SJSA1 (cell line): ENCODE data around the gene CSNK2A1. TPM values are rescaled to one million over a fixed set of nuclear protein-coding genes. Genes with fewer than 3 reads are reported as not detected.
"Not testable (repeated sequence)": the region's sequence is repeated elsewhere in the genome, so short reads cannot be mapped to it uniquely, and the experiment has no call there.

Experiments
- DNase-seq, 2 experiments: peaks; one replicate each; pipeline ENCODE4 v3.0.0-alpha.2; 2015 to 2020; ENCODE audit warnings: low spot score in 2 of 2, low read depth in 1 of 2
- H3K27ac ChIP-seq: fragments of 250-450 bp; sonication (Bioruptor Pico); 2 replicates; pipeline ENCODE4 v1.5.1; 2020; ENCODE audit warnings: mild to moderate bottlenecking, moderate library complexity
- H3K27me3 ChIP-seq: fragments of 250-450 bp; sonication (Bioruptor Pico); replicated peaks from 2 replicates; pipeline ENCODE4 v1.5.1; 2020; ENCODE audit warnings: mild to moderate bottlenecking, moderate library complexity
- H3K36me3 ChIP-seq: fragments of 250-450 bp; sonication (Bioruptor Pico); 2 replicates; pipeline ENCODE4 v1.5.1; 2020; ENCODE audit warnings: mild to moderate bottlenecking
- H3K4me1 ChIP-seq: fragments of 250-450 bp; sonication (Bioruptor Pico); replicated peaks from 2 replicates; pipeline ENCODE4 v1.6.1; 2021; ENCODE audit warnings: mild to moderate bottlenecking
- H3K4me3 ChIP-seq: fragments of 250-450 bp; sonication (Bioruptor Pico); 2 replicates; pipeline ENCODE4 v1.5.1; 2020; ENCODE audit warnings: mild to moderate bottlenecking
- H3K9me3 ChIP-seq: fragments of 250-450 bp; sonication (Bioruptor Pico); replicated peaks from 2 replicates; pipeline ENCODE4 v1.5.1; 2020; ENCODE audit warnings: mild to moderate bottlenecking
- total RNA-seq: library from RNA; depleted of rRNA; stranded (reverse); fragments of >200 nt; shearing (Covaris generic); gene quantifications from 2 replicates; pipeline ENCODE4 v1.2.3, GENCODE V29; 2014; rRNA removed

The CSNK2A1 gene
- total RNA-seq, result 135 and 158 TPM in 2 replicates

DNA sequence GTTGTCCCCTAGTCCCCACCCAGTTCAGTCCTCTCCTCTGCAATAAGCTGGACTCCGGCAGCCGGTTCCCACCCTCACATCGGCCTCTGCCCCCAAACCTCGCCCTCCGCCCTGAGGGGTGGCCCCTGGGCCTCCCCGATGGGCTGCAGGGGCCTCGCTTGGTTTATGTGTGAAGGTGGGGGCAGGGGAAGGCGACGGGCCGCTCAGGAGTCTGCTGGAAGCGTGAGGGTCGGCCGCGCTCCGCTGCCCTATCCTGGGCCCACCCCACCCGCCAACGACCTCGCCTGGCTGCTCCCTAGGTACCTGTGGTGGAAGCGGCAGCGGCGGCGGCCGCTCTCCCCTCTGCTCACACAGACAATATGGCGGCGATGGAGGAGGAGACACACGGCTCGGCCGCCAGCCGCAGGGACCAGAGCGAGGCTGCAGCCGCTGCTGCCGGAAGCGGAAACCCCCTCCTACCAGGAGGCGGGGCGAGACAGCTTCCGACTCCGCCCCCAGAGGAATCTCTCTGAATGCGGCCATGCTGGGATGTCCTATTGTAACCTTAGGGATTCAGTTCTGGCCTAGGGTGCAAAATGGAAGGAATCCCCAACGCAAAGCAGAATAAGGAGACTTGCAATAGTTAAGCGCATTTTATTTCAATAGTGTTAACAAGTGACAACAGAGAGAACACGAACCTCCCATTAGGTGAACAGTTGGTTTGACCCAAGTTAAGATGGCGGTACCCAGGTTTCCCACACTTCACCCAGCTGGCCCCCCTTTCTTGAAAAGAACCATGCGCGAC, at the start of gene CSNK2A1:
Gene CSNK2A1 (minus strand): TSS at position 422 of the 784 bp plus-strand sequence. CDS start 35,239 bp downstream, outside the sequence.
- Histone ChIP-seq H3K9me3 (peaks cover 4% of the 10 kb centered on the region), H3K27ac (peak within 1 kb of the TSS; percentile 92), H3K4me3 (peak within 1 kb of the TSS; percentile 91), H3K27me3 (peaks cover 7% of the 10 kb centered on the region; the same call in 1 of the 2 replicates), H3K4me1 (peaks cover 24% of the 10 kb centered on the region), H3K36me3 (peaks cover 36% of the 10 kb centered on the region)
- DNase-seq, result peak; percentile 94 to 99

DNA sequence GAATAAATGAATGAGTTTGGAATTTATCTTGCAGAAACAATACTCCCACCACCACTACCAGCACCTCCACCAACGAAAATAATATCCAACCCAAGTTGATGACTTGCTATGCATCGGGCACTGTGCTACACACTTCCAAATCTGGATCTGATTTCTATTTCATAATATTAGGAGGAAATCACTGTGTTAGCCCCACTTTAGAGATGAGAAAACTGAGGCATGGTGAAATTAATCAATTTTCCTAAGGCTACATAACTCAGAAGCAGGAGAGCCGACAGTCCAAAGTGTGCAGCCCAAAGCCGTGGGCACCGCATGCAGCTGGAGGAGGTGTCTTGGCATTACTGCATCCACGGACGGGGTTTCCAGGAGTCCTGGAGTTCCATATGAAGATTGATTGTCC, 48.9 kb upstream of the CSNK2A1 start:
- 0 out of 2 replicates have a peak, but pooled peaks cover 3% of the 10 kb centered on the region for H3K27me3 ChIP-seq
- no peak overlapping the region for H3K4me3 ChIP-seq
- no peak overlapping the region for H3K27ac ChIP-seq
- no peaks in the 10 kb centered on the region for H3K4me1 ChIP-seq
- H3K36me3 ChIP-seq, result no peaks in the 10 kb centered on the region
- no peaks in the 10 kb centered on the region for H3K9me3 ChIP-seq
- no peak for DNase-seq

DNA sequence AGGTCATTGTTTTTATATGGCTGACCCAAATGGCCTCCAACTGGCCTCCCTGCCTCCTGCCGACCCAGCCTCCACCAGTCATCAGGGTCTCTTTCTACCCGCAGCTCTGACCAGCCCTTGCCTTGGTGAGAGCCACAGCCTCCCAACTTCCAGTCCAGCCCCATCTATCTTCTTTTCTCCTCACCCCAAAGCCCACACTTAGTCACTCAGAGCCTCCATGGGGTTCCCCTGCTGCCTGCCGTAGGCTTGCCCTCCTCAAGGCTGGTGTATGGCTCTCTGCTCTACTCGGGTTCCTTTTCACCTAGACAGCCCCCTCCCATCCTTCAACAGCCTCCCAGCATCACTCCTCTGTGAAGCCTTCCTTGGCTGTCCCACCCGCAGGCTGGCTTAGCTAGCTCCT, 48.4 kb upstream of the CSNK2A1 start:
- Histone ChIP-seq H3K4me1 (no peaks in the 10 kb centered on the region), H3K9me3 (no peaks in the 10 kb centered on the region), H3K27ac (no peak overlapping the region), H3K36me3 (no peaks in the 10 kb centered on the region), H3K4me3 (no peak overlapping the region), H3K27me3 (0 out of 2 replicates have a peak, but pooled peaks cover 4% of the 10 kb centered on the region)
- DNase-seq, result no peak

DNA sequence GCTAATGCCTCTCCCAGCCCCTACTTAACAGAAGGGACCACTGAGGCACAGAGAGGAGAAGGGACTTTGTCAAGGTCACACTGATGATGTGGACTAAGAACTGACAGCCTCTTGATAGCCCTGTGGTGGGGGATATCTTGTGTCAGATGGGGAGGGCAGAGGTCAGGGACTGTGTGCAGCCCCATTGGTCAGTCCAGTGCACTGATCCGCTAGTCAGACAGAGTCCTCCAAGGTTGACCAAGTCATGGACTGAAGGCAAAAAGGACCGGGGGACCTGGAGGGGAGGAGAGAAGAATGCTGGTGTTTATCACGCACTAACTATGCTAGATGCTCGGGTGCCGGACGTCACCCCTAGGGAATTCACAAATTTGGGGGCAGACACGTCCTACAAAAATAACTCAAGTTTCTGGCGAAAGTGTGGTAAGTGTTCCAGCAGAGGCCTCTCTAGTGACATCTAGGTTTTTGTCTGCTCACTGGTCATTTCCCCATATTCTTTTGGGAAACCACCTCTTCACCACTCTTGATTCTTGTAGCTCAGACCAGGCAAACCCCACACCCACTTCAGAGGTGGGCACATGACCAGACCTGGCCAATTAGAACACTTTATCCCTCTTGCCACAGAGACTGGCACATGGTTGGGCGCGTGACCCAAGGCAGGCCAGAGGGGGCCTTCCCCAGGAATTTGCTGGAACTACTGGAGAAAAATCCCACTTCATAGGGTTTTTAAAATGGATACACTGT, 45.5 kb upstream of the CSNK2A1 start:
- Histone ChIP-seq H3K36me3 (no peaks in the 10 kb centered on the region), H3K4me1 (no peaks in the 10 kb centered on the region), H3K27ac (no peak overlapping the region), H3K27me3 (peaks cover 18% of the 10 kb centered on the region), H3K9me3 (no peaks in the 10 kb centered on the region), H3K4me3 (no peak overlapping the region)
- DNase-seq, result no peak

DNA sequence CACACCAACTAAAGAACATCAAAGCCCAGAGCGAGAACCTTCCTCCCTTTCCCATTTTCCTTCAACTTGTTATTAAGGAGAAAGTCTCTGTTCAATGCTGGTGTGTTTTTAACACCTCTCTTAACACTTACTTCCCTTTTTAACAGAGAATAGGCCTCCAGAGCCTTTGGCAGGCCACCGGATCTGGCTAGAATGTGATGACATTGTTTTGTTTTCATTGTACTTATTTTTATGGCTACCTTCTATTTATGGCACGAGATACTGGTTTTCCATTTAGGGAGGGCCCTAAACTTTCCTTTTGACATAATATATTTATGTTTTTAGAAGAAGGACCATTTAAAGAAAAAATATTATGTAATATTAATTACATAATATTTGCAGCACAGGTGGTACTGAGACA, 44.9 kb upstream of the CSNK2A1 start:
- Histone ChIP-seq H3K36me3 (no peaks in the 10 kb centered on the region), H3K9me3 (no peaks in the 10 kb centered on the region), H3K27ac (no peak overlapping the region), H3K4me3 (no peak overlapping the region), H3K27me3 (peaks cover 18% of the 10 kb centered on the region), H3K4me1 (no peaks in the 10 kb centered on the region)
- DNase-seq, result no peak

DNA sequence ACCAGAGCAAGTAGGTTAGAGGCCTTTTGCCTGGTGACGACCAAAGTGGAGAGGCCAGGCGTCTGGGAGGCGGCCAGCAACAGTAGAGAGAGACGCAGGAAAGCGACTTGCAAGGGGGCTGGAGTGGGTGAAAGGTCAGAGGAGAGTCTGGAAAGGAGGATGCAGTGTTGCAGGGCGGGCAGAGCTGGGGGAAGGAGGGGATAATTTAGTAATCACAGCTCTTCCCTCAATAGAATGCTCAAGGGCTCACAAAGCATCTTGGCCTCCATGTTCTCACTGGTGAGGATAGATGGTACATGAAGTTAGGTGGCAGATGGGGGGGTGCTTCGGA, 41.3 kb upstream of the CSNK2A1 start:
- no peaks in the 10 kb centered on the region for H3K9me3 ChIP-seq
- no peak overlapping the region for H3K27ac ChIP-seq
- DNase-seq, result no peak
- H3K27me3 ChIP-seq, result peaks cover 31% of the 10 kb centered on the region
- no peaks in the 10 kb centered on the region for H3K4me1 ChIP-seq
- H3K4me3 ChIP-seq, result no peak overlapping the region
- H3K36me3 ChIP-seq, result no peaks in the 10 kb centered on the region

DNA sequence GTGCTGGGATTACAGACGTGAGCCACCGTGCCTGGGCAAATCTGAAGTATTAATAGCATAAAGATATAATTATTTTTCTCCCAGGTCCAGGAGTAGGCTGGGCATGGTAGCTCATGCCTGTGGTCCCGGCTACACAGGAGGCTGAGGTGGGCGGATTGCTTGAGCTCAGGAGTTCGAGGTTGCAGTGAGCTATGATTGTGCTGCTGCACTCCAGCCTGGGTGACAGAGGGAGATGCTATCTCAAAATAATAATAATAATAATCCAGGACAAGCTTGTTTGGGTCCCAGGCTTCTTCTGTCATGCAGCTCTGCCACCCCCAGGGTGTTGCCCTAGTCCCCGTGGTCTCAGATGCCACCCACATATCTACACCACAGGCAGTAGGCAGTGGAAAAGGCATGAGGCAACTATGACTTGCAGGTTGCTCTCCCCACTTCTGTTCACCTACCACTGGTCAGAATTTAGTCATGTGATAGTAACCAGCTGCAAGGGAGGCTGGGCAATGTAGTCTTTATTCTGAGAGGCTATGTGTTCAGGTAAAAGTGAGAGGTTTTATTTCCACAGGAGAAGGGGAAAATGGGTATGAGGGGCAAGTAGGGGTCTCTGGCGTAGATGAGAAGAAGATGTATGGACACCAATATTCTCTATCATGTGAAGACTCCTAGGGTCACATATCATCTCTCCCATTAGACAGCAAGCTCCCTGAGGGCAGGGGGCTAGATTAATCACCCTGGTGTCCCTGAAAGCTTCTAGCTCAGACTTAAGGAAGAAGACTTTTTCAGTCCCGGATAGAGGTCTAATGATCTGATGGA, 40.8 kb upstream of the CSNK2A1 start:
- Histone ChIP-seq H3K4me1 (no peaks in the 10 kb centered on the region), H3K27ac (no peak overlapping the region), H3K4me3 (no peak overlapping the region), H3K9me3 (no peaks in the 10 kb centered on the region), H3K36me3 (no peaks in the 10 kb centered on the region), H3K27me3 (peaks cover 32% of the 10 kb centered on the region)
- DNase-seq, result no peak

DNA sequence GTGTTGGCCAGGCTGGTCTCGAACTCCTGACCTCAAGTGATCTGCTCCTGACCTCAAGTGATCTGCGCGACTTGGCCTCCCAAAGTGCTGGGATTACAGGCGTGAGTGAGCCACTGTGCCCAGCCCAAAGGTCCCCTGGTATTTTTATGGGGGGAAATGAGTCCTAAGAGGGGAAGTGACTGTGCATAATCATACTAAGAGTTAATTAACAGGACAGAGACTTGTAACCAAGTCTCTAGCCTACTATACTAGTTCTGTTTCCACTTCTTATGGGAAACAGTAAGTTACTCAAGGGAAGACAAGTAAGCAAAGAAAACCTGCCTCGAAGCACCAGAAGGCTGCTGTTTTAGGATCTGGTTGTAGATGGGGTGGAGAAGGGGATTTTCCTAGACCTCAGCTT, 38.6 kb upstream of the CSNK2A1 start:
- no peaks in the 10 kb centered on the region for H3K4me1 ChIP-seq
- H3K4me3 ChIP-seq, result no peak overlapping the region
- no peak for DNase-seq
- H3K27ac ChIP-seq, result no peak overlapping the region
- peaks cover 32% of the 10 kb centered on the region for H3K27me3 ChIP-seq
- no peaks in the 10 kb centered on the region for H3K36me3 ChIP-seq
- no peaks in the 10 kb centered on the region for H3K9me3 ChIP-seq

DNA sequence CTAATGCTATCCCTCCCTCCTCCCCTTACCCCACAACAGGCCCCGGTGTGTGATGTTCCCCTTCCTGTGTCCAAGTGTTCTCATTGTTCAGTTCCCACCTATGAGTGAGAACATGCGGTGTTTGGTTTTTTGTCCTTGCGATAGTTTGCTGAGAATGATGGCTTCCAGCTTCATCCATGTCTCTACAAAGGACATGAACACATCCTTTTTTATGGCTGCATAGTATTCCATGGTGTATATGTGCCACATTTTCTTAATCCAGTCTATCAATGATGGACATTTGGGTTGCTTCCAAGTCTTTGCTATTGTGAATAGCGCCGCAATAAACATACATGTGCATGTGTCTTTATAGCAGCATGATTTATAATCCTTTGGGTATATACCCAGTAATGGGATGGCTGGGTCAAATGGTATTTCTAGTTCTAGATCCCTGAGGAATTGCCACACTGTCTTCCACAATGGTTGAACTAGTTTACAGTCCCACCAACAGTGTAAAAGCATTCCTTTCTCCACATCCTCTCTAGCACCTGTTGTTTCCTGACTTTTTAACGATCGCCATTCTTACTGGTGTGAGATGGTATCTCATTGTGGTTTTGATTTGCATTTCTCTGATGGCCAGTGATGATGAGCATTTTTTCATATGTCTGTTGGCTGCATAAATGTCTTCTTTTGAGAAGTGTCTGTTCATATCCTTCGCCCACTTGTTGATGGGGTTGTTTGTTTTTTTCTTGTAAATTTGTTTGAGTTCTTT, 35.5 kb upstream of the CSNK2A1 start:
- H3K4me1 ChIP-seq, H3K4me3 ChIP-seq, H3K27ac ChIP-seq, H3K9me3 ChIP-seq, H3K36me3 ChIP-seq, DNase-seq: not testable (repeated sequence)
- H3K27me3 ChIP-seq, result peaks cover 21% of the 10 kb centered on the region; the same call in 1 of the 2 replicates

DNA sequence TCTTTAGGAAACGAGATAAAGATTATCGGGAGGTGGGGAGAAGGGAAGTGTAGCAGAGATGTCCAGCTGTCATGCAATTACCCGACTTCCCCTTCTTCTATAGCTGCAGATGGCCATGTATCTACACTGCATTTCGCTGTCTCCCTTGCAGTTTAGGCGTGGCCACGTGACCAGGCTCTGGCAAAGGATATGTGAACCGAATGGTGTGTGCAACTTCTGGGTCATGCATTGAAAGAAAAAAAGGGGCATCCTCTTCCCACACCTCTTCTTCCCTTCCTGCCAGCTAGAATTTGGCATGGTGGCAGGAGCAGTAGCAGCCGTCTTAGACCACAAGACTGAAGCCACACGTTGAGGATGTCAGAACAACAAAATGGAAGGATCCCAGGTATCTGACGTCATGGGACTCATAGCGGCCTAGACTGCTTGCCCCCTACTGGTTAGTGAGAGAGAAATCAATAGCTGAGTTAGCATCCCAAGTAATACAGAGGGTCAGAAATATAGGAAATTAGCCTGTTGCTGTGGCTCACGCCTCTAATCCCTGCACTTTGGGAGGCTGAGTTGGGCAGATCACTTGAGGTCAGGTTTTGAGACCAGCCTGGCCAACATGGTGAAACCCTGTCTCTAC, 33.7 kb upstream of the CSNK2A1 start:
- Histone ChIP-seq H3K4me3 (no peak overlapping the region), H3K27me3 (peaks cover 29% of the 10 kb centered on the region; the same call in 1 of the 2 replicates), H3K9me3 (no peaks in the 10 kb centered on the region), H3K36me3 (no peaks in the 10 kb centered on the region), H3K27ac (no peak overlapping the region), H3K4me1 (no peaks in the 10 kb centered on the region)
- DNase-seq, result no peak

DNA sequence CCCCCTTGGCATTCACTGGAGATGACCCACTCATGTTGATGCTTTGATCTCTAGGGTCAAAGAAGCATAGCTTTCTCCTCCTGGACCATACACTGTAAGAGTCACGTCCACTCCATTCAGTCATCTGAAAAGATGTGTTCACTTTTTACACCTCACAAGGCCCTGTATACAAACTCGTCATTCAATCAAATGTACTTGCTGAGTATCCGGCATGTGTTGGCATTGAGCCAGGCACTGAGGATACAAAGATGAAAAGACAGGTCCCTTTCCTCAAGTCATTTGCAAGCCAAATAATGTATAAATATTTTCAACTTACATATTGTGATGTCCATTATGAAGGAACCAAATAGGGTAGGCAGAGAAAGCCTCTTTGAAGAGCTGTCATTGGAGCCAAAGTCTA, 32.6 kb upstream of the CSNK2A1 start:
- Histone ChIP-seq H3K9me3 (no peaks in the 10 kb centered on the region), H3K4me3 (no peak overlapping the region), H3K36me3 (no peaks in the 10 kb centered on the region), H3K4me1 (no peaks in the 10 kb centered on the region), H3K27me3 (peaks cover 34% of the 10 kb centered on the region), H3K27ac (no peak overlapping the region)
- DNase-seq, result no peak

DNA sequence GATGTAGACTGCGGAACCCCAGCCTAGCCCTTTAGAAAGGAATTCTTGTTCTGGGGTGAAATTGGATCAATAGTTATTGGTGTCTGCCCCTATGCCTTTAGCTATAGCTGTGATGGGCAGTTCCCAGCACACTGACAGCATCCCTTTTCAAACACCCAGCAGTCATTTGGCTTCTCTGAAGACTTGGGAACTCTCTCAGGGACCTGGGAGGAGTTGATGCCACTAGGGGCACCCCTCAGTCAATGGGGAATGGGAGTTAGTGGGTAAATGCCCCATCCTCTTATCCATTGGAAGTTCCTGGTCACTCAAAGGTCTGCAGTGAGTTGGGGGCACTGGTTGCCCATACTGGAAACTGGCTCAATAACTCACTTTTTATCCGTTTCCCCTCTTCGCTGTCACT, 31.6 kb upstream of the CSNK2A1 start:
- Histone ChIP-seq H3K27me3 (peaks cover 32% of the 10 kb centered on the region), H3K4me3 (no peak overlapping the region), H3K27ac (no peak overlapping the region), H3K36me3 (no peaks in the 10 kb centered on the region), H3K9me3 (no peaks in the 10 kb centered on the region), H3K4me1 (no peaks in the 10 kb centered on the region)
- DNase-seq, result no peak
